ENCODE data around the gene OR8I2.

DNA sequence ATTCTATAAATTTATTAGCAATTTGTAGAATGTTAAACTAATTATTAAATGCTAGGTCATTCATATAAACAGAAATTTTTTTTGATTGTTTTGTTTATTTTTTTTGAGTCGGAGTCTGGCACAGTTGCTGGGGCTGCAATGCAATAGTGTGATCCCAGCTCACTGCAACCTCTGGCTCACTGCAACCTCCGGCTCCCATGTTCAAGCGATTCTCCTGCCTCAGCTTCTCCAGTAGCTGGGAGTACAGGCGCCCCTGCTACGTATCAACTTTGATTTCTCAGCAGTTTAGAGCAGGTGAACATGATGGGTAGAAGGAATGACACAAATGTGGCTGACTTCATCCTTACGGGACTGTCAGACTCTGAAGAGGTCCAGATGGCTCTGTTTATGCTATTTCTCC is 29.0 kb downstream of the OR8I2 start, which contains the start of gene OR8H3:
- no peak for TF ChIP-seq E2F4 (CRISPR knock-in tag; IDR thresholded peaks at IDR 0.05; ENCODE audit: low read depth)
- no peak for TF ChIP-seq THAP7 (CRISPR knock-in tag; IDR thresholded peaks at IDR 0.05)
- no peak for TF ChIP-seq BMI1 (IDR thresholded peaks at IDR 0.05; ENCODE audit: low read length)
- TF ChIP-seq POLR2A (conservative IDR thresholded peaks at IDR 0.05), result no peak
- TF ChIP-seq, protein P1, sequence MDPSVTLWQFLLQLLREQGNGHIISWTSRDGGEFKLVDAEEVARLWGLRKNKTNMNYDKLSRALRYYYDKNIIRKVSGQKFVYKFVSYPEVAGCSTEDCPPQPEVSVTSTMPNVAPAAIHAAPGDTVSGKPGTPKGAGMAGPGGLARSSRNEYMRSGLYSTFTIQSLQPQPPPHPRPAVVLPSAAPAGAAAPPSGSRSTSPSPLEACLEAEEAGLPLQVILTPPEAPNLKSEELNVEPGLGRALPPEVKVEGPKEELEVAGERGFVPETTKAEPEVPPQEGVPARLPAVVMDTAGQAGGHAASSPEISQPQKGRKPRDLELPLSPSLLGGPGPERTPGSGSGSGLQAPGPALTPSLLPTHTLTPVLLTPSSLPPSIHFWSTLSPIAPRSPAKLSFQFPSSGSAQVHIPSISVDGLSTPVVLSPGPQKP (CRISPR knock-in tag; IDR thresholded peaks at IDR 0.05), result no peak
- TF ChIP-seq RBM14 (IDR thresholded peaks at IDR 0.05; ENCODE audit: borderline replicate concordance, insufficient read depth, low read depth, low read length), result no peak
- no peak for TF ChIP-seq HMBOX1 (IDR thresholded peaks at IDR 0.05)
- TF ChIP-seq SP1 (CRISPR knock-in tag; IDR thresholded peaks at IDR 0.05), result no peak
- no peak for TF ChIP-seq ARHGAP35 (IDR thresholded peaks at IDR 0.05; ENCODE audit: partially characterized antibody)
- TF ChIP-seq ZHX1 (conservative IDR thresholded peaks at IDR 0.05; ENCODE audit: low read length), result no peak
- no peak for TF ChIP-seq EP300 (IDR thresholded peaks at IDR 0.05; ENCODE audit: low read length)
- TF ChIP-seq, protein P2, sequence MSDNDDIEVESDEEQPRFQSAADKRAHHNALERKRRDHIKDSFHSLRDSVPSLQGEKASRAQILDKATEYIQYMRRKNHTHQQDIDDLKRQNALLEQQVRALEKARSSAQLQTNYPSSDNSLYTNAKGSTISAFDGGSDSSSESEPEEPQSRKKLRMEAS (CRISPR knock-in tag; IDR thresholded peaks at IDR 0.05), result no peak
- no peak for TF ChIP-seq ZNF583 (CRISPR knock-in tag; IDR thresholded peaks at IDR 0.05)
- TF ChIP-seq ZNF431 (CRISPR knock-in tag; IDR thresholded peaks at IDR 0.05), result no peak
